Lower leg skin (tissue), 4 donors: ENCODE data around the gene NFATC4. TPM values are rescaled to one million over a fixed set of nuclear protein-coding genes. Genes with fewer than 3 reads are reported as not detected.

Source experiments
- DNase-seq, 2 donors: peaks; one replicate each; pipeline ENCODE4 v3.0.0-alpha.2; 2019; ENCODE audit warnings: low spot score in 2 of 2
- H3K4me3 ChIP-seq: fragments of 200-600 bp; sonication (generic); 2 replicates; pipeline ENCODE4 v1.5.1; 2017; ENCODE audit warnings: mild to moderate bottlenecking, low read depth; ENCODE audit not compliant: poor library complexity, severe bottlenecking
- CTCF ChIP-seq, 3 donors: fragments of 450-650 bp; IDR thresholded peaks; one replicate each; pipeline ENCODE4 v1.5.1; 2016; ENCODE audit warnings: antibody characterized with exemption in 3 of 3, mild to moderate bottlenecking in 3 of 3, moderate library complexity in 2 of 3
- POLR2A ChIP-seq, 2 donors: fragments of 450-650 bp; IDR thresholded peaks; one replicate each; pipeline ENCODE4 v1.6.1; 2016 to 2017; ENCODE audit warnings: antibody characterized with exemption in 2 of 2, mild to moderate bottlenecking in 1 of 2, moderate library complexity in 1 of 2
- WGBS, 2 donors: methylation state at CpG; one replicate each; pipeline ENCODE4 v1.1.5; 2018; 5-methylcytosine and 5-hydroxymethylcytosine counted together
- intact Hi-C: fragments of 100-400 bp; cut with DNase I; formaldehyde crosslinking; loops from one replicate; pipeline ENCODE4 v1.15.0; 2023; ENCODE audit warnings: low total_unique reads
- total RNA-seq, 4 donors: library from RNA; depleted of rRNA; stranded (reverse); fragments of >200 nt; gene quantifications; one replicate each; pipeline ENCODE4 v1.1.0, GENCODE V29; 2016

Gene NFATC4
- total RNA-seq, 4 donors from 2014 or later = 8.3 to 26.1 (median 14.0) TPM

- H3K4me3 ChIP-seq = peak overlapping the region; percentile 10
- 1 to 5% methylated on average over 34 to 40 of the region's 40 CpGs for WGBS, 2 donors
- peak; percentile 87 to 98 for DNase-seq
- intact Hi-C loops = loop anchor here (5.0 kb wide), 1 partner anchor 60 kb away; the partner anchor contains the start of genes CBLN3 and KHNYN
- no peak for TF ChIP-seq POLR2A (IDR thresholded peaks at IDR 0.05)
- TF ChIP-seq CTCF (IDR thresholded peaks at IDR 0.05) = peak in 1 of 3 donors; percentile 15
Measured at GRCh38 chr14:24366721-24367513, 1.1 kb upstream of the NFATC4 start.

GRCh38 chr14:24368212-24368561 is 203 bp downstream of the NFATC4 start:
- DNase-seq = no peak
- peak overlapping the region; percentile 49 for H3K4me3 ChIP-seq
- TF ChIP-seq CTCF (IDR thresholded peaks at IDR 0.05) (no peak), POLR2A (IDR thresholded peaks at IDR 0.05) (no peak)
- 4 to 6% methylated on average over 15 of the region's 15 CpGs for WGBS, 2 donors
- intact Hi-C loops = loop anchor here (5.0 kb wide), 1 partner anchor 59 kb away; the partner anchor contains the start of genes CBLN3 and KHNYN

- 19 to 20% methylated on average over 31 to 42 of the region's 52 CpGs for WGBS, 2 donors
Measured at GRCh38 chr14:24368562-24369252, 723 bp downstream of the NFATC4 start.

GRCh38 chr14:24369463-24369862 is 1.5 kb downstream of the NFATC4 start:
- intact Hi-C loops = loop anchor here (5.0 kb wide), 1 partner anchor 58 kb away; the partner anchor contains the start of genes CBLN3 and KHNYN
- H3K4me3 ChIP-seq = no peak overlapping the region
- 74 to 76% methylated on average over 15 to 20 of the region's 20 CpGs for WGBS, 2 donors
- DNase-seq = no peak
- no peak for TF ChIP-seq CTCF (IDR thresholded peaks at IDR 0.05)
- TF ChIP-seq POLR2A (IDR thresholded peaks at IDR 0.05) = no peak

More at GRCh38 chr14:24368562-24369252, 723 bp downstream of the NFATC4 start:
- DNase-seq = peak in 1 of 2 donors; percentile 93
- TF ChIP-seq POLR2A (IDR thresholded peaks at IDR 0.05) (no peak), CTCF (IDR thresholded peaks at IDR 0.05) (no peak)
- H3K4me3 ChIP-seq = peak overlapping the region; percentile 49
- intact Hi-C loops = loop anchor here (5.0 kb wide), 1 partner anchor 59 kb away; the partner anchor contains the start of genes CBLN3 and KHNYN

GRCh38 chr14:24369907-24370687 is 2.1 kb downstream of the NFATC4 start:
- TF ChIP-seq CTCF (IDR thresholded peaks at IDR 0.05) = no peak
- TF ChIP-seq POLR2A (IDR thresholded peaks at IDR 0.05) = no peak
- 71 to 80% methylated on average over 28 to 31 of the region's 32 CpGs for WGBS, 2 donors
- H3K4me3 ChIP-seq = no peak overlapping the region
- intact Hi-C loops = loop anchor here (5.0 kb wide), 1 partner anchor 57 kb away; the partner anchor contains the start of genes CBLN3 and KHNYN
- no peak for DNase-seq
